Right lobe of liver (tissue), 4 donors: ENCODE measurements around the gene DDX6.

ENCODE experiments used
- POLR2A ChIP-seq: fragments of 450-650 bp; IDR thresholded peaks from one replicate; pipeline ENCODE4 v1.6.1; 2017; ENCODE audit warnings: antibody characterized with exemption, mild to moderate bottlenecking
- TF ChIP-seq, protein P1 (sequence below), 4 donors: fragments of 200-600 bp in 3 of 4; fragments of 450-650 bp in 1 of 4; IDR thresholded peaks; one replicate each; pipeline versions ENCODE4 v1.5.1 to v1.8.0; 2016 to 2022; ENCODE audit warnings: antibody characterized with exemption in 4 of 4, mild to moderate bottlenecking in 2 of 4
- donor health status: DM: no; HTN: no; CAD: no.
- donor health status: DM: no; HTN: no; CAD: no.
- donor health status: DM: no; HTN: yes; CAD: no.

GRCh38 chr11:118806400-118806799, 15.4 kb upstream of the DDX6 start:
- TF ChIP-seq, protein P1, sequence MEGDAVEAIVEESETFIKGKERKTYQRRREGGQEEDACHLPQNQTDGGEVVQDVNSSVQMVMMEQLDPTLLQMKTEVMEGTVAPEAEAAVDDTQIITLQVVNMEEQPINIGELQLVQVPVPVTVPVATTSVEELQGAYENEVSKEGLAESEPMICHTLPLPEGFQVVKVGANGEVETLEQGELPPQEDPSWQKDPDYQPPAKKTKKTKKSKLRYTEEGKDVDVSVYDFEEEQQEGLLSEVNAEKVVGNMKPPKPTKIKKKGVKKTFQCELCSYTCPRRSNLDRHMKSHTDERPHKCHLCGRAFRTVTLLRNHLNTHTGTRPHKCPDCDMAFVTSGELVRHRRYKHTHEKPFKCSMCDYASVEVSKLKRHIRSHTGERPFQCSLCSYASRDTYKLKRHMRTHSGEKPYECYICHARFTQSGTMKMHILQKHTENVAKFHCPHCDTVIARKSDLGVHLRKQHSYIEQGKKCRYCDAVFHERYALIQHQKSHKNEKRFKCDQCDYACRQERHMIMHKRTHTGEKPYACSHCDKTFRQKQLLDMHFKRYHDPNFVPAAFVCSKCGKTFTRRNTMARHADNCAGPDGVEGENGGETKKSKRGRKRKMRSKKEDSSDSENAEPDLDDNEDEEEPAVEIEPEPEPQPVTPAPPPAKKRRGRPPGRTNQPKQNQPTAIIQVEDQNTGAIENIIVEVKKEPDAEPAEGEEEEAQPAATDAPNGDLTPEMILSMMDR (IDR thresholded peaks at IDR 0.05) = no peak
- no peak for TF ChIP-seq POLR2A
